GM12872 (cell line): ENCODE data around the gene TAC3.

ENCODE experiments used
- CTCF ChIP-seq: IDR thresholded peaks from 3 replicates; pipeline ENCODE4 v1.5.1; 2011; ENCODE audit warnings: low read depth, mild to moderate bottlenecking, low read length, moderate library complexity; ENCODE audit not compliant: insufficient read depth

The TAC3 gene

GRCh38 chr12:56998316-56998715, 18.0 kb downstream of the TAC3 start:
- no peak for TF ChIP-seq CTCF

- no peak for TF ChIP-seq CTCF
These were observed 19.4 kb downstream of the TAC3 start for GRCh38 chr12:56996793-56997545.

- TF ChIP-seq CTCF, result no peak
These were observed 20.3 kb downstream of the TAC3 start for GRCh38 chr12:56995930-56996496.

- TF ChIP-seq CTCF, result no peak
These were observed 21.0 kb downstream of the TAC3 start for GRCh38 chr12:56995201-56995929.

- TF ChIP-seq CTCF, result no peak
These were observed 22.0 kb downstream of the TAC3 start for GRCh38 chr12:56994231-56994746.

- no peak for TF ChIP-seq CTCF
These were observed 23.0 kb downstream of the TAC3 start for GRCh38 chr12:56993346-56993745.

- no peak for TF ChIP-seq CTCF
These were observed 24.7 kb downstream of the TAC3 start for GRCh38 chr12:56991319-56992246.
